Thyroid gland (tissue), 4 donors: ENCODE data around the gene TMEM143.

Experiments used
- CTCF ChIP-seq, 6 experiments: fragments of 200-600 bp in 3 of 6; fragments of 450-650 bp in 3 of 6; sonication (generic) in 3 of 6; IDR thresholded peaks; one replicate each; pipeline ENCODE4 v1.5.1; 2016 to 2019; ENCODE audit warnings: antibody characterized with exemption in 6 of 6, mild to moderate bottlenecking in 2 of 6, inconsistent platforms in 1 of 6, moderate library complexity in 1 of 6
- POLR2A ChIP-seq, 2 donors: fragments of 450-650 bp; IDR thresholded peaks; one replicate each; pipeline ENCODE4 v1.6.1; 2017; ENCODE audit warnings: antibody characterized with exemption in 2 of 2, mild to moderate bottlenecking in 2 of 2, moderate library complexity in 1 of 2

DNA sequence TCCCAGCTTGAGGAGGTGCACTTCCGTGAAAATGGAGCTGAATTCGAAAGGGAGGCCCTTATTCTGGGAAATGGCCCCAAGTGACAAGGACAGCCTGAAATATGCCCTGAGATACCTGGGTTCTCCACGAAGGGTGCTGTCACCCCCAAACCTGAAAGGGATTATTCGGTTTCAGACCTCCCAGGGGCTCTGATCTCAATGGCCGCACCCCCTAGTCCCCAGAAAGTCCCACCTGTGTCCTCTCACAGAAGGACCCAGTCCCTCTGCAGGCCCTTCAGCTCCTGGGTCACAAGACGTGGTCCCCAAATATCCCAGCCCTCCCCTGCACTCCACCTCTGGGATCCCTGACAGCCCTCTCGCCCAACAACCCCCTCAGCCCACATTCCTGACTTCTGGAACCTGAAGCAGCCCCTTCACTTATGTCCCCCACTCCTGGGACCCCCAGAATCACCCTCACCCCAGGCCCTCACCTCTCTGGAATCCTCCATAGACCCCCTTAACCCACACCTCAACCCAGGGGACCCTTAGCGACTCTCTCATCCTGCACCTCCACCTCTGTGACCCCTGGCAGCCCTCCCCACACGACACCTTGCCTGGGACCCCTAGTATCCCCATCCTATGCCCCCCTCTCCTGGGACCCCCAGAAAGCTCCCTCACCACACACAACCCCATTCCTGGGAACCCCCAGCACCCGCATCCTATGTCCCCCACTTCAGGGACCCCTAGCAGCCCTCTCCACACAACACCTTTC lies 1.0 kb upstream of the TMEM143 start:
- TF ChIP-seq CTCF (IDR thresholded peaks at IDR 0.05), result no peak
- no peak for TF ChIP-seq POLR2A (IDR thresholded peaks at IDR 0.05)
